Measurements from ENCODE around the gene KLHL20. TPM values are rescaled to one million over a fixed set of nuclear protein-coding genes. Genes with fewer than 3 reads are reported as not detected.
"Not testable (repeated sequence)": the region's sequence is repeated elsewhere in the genome, so short reads cannot be mapped to it uniquely, and the experiment has no call there.

KLHL20 gene
- total and polyA plus RNA-seq, 9 donors: 15.4 to 27.8 (median 23.4) TPM

DNA sequence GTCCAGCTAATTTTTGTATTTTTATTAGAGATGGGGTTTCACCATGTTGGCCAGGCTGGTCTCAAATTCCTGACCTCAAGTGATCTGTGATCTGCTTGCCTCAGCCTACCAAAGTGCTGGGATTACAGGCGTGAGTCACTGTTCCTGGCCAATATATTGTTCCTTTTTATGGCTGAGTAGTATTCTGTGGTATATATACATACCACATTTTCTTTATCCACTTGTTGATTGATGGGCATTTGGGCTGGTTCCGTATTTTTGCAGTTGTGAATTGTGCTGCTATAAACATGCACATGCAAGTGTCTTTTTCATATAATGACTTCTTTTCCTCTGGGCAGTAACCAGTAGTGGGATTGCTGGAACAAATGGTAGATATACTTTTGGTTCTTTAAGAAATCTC lies 21.3 kb downstream of the KLHL20 start:
- DNase-seq; H3K4me1 ChIP-seq (ENCODE audit: control insufficient read depth, insufficient read depth, low read length); H3K27ac ChIP-seq (ENCODE audit: low read length); H3K27me3 ChIP-seq (ENCODE audit: control insufficient read depth, insufficient read depth, low read length); H3K4me3 ChIP-seq (ENCODE audit: low read length): not testable (repeated sequence)
- no CpG with 5 or more reads among the region's 2 CpGs for WGBS (ENCODE audit: insufficient coverage)
- peaks cover 13% of the 10 kb centered on the region for H3K9me3 ChIP-seq (replicated peaks; ENCODE audit: control insufficient read depth, low read depth, low read length)
- H3K36me3 ChIP-seq (ENCODE audit: control insufficient read depth, insufficient read depth, low read length): peaks cover 17% of the 10 kb centered on the region

DNA sequence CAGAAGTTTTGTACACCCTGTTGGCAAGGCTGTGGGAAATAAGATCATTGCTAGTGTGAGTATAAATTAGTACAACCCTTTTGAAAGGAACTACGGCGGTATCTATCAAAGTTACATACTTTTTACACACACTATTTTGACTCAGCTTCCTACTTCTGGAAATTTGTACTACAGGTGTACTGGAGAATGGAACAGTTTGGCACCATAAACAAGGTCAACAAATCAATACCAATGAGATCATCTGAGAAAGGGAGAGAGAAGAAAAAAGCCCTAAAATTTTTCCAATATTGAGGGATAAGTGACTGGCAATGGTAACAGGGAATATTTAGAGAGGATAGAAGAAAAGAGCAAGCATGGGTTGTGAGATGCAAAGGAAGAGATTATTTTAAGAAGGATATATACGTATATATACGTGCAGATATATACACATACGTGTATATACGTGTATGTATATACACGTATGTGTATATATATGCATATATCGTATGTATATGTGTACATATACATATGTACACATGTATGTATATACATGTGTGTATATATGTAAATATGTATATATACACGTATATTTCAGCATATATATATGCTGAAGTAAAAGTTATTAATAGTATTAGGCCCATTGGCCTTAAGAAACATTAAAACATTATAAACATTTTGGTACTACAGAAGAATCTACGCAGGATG lies 27.6 kb downstream of the KLHL20 start:
- Histone ChIP-seq H3K27ac (ENCODE audit: low read length) (no peak overlapping the region), H3K4me1 (ENCODE audit: control insufficient read depth, insufficient read depth, low read length) (no peaks in the 10 kb centered on the region), H3K9me3 (replicated peaks; ENCODE audit: control insufficient read depth, low read depth, low read length) (peaks cover 7% of the 10 kb centered on the region), H3K4me3 (ENCODE audit: low read length) (no peak overlapping the region), H3K36me3 (ENCODE audit: control insufficient read depth, insufficient read depth, low read length) (peaks cover 4% of the 10 kb centered on the region), H3K27me3 (ENCODE audit: control insufficient read depth, insufficient read depth, low read length) (no peaks in the 10 kb centered on the region)
- no peak for DNase-seq
- no CpG with 5 or more reads among the region's 10 CpGs for WGBS (ENCODE audit: insufficient coverage)

GRCh38 chr1:173744651-173745050 lies 29.9 kb downstream of the KLHL20 start:
- no peak for DNase-seq
- Histone ChIP-seq H3K27ac (ENCODE audit: low read length) (no peak overlapping the region), H3K4me1 (ENCODE audit: control insufficient read depth, insufficient read depth, low read length) (no peaks in the 10 kb centered on the region), H3K4me3 (ENCODE audit: low read length) (no peak overlapping the region), H3K9me3 (replicated peaks; ENCODE audit: control insufficient read depth, low read depth, low read length) (peaks cover 5% of the 10 kb centered on the region), H3K36me3 (ENCODE audit: control insufficient read depth, insufficient read depth, low read length) (peaks cover 4% of the 10 kb centered on the region), H3K27me3 (ENCODE audit: control insufficient read depth, insufficient read depth, low read length) (no peaks in the 10 kb centered on the region)
- no CpG with 5 or more reads among the region's 2 CpGs for WGBS (ENCODE audit: insufficient coverage)

GRCh38 chr1:173749137-173749536 lies 34.4 kb downstream of the KLHL20 start:
- Histone ChIP-seq H3K27me3 (ENCODE audit: control insufficient read depth, insufficient read depth, low read length) (no peaks in the 10 kb centered on the region), H3K9me3 (replicated peaks; ENCODE audit: control insufficient read depth, low read depth, low read length) (no peaks in the 10 kb centered on the region), H3K4me1 (ENCODE audit: control insufficient read depth, insufficient read depth, low read length) (no peaks in the 10 kb centered on the region), H3K36me3 (ENCODE audit: control insufficient read depth, insufficient read depth, low read length) (peaks cover 13% of the 10 kb centered on the region), H3K27ac (ENCODE audit: low read length) (no peak overlapping the region), H3K4me3 (ENCODE audit: low read length) (no peak overlapping the region)
- no peak for DNase-seq
- WGBS (ENCODE audit: insufficient coverage): no CpG with 5 or more reads among the region's 4 CpGs

DNA sequence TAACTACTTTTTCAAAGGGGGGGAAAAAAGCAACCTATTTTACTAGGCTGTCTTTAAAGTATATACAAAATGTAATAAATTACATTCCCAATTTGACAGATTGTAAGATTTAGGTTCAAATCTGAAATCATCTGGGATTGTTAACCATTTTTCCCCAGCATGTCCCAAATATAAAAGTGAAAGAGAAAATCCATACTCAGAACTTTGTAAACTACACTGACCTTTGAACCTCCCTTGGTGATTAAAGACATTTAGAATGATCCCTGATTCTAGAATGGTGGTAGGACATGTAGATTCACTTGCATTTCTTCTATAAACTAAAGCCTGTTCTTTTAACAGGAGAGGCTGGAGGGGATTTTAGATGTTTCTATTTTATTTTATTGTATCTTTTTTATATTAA lies 39.0 kb downstream of the KLHL20 start:
- Histone ChIP-seq H3K4me1 (ENCODE audit: control insufficient read depth, insufficient read depth, low read length) (no peaks in the 10 kb centered on the region), H3K27ac (ENCODE audit: low read length) (no peak overlapping the region), H3K36me3 (ENCODE audit: control insufficient read depth, insufficient read depth, low read length) (peaks cover 42% of the 10 kb centered on the region), H3K27me3 (ENCODE audit: control insufficient read depth, insufficient read depth, low read length) (no peaks in the 10 kb centered on the region), H3K9me3 (replicated peaks; ENCODE audit: control insufficient read depth, low read depth, low read length) (no peaks in the 10 kb centered on the region), H3K4me3 (ENCODE audit: low read length) (no peak overlapping the region)
- DNase-seq: no peak

DNA sequence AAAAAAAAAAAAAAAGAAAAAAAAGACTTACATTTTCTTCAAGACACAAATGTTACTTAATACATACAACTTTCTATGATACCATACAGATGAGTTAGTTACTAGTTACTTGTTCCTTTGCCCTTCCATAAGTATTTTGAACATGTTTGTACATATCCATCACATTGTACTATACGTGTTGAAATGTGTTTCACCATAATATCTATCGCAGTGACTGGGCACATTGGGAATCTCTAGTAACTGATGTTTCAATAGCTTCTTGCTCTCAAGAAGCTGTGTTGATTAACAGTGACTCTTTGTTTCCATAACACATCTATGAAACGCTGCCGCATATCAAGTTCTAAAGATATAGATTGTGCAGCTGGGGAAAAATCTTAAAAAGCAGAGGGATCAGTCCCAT lies 42.9 kb downstream of the KLHL20 start:
- H3K4me3 ChIP-seq (ENCODE audit: low read length): no peak overlapping the region
- H3K4me1 ChIP-seq (ENCODE audit: control insufficient read depth, insufficient read depth, low read length): no peaks in the 10 kb centered on the region
- peaks cover 44% of the 10 kb centered on the region for H3K36me3 ChIP-seq (ENCODE audit: control insufficient read depth, insufficient read depth, low read length)
- DNase-seq: no peak
- peaks cover 8% of the 10 kb centered on the region for H3K9me3 ChIP-seq (replicated peaks; ENCODE audit: control insufficient read depth, low read depth, low read length)
- H3K27me3 ChIP-seq (ENCODE audit: control insufficient read depth, insufficient read depth, low read length): no peaks in the 10 kb centered on the region
- no peak overlapping the region for H3K27ac ChIP-seq (ENCODE audit: low read length)
- no CpG with 5 or more reads among the region's 4 CpGs for WGBS (ENCODE audit: insufficient coverage)

GRCh38 chr1:173758110-173758509 lies 43.3 kb downstream of the KLHL20 start:
- Histone ChIP-seq H3K36me3 (ENCODE audit: control insufficient read depth, insufficient read depth, low read length) (peaks cover 40% of the 10 kb centered on the region), H3K27me3 (ENCODE audit: control insufficient read depth, insufficient read depth, low read length) (no peaks in the 10 kb centered on the region), H3K9me3 (replicated peaks; ENCODE audit: control insufficient read depth, low read depth, low read length) (peaks cover 8% of the 10 kb centered on the region), H3K4me3 (ENCODE audit: low read length) (no peak overlapping the region), H3K4me1 (ENCODE audit: control insufficient read depth, insufficient read depth, low read length) (no peaks in the 10 kb centered on the region), H3K27ac (ENCODE audit: low read length) (no peak overlapping the region)
- no peak for DNase-seq
- 95% methylated on average over 3 of the region's 7 CpGs for WGBS (ENCODE audit: insufficient coverage)

DNA sequence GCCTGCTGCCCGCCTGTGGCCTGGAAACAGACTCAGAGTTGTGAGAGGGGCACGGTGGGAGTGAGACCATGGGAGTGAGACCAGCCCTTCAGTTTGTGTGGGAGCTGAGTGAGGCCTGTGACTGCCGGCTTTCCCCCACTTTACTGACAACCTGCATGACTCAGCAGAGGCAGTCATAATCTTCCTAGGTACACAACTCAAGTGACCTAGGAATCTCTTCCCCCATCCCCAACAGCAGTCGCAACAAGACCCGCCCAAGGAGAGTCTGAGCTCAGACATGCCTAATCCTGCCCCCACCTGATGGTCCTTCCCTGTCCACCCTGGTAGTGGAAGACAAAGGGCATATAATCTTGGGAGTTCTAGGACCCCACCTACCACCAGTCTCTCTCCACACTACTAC lies 44.2 kb downstream of the KLHL20 start:
- Histone ChIP-seq H3K27me3 (ENCODE audit: control insufficient read depth, insufficient read depth, low read length) (no peaks in the 10 kb centered on the region), H3K36me3 (ENCODE audit: control insufficient read depth, insufficient read depth, low read length) (peaks cover 37% of the 10 kb centered on the region), H3K27ac (ENCODE audit: low read length) (no peak overlapping the region), H3K9me3 (replicated peaks; ENCODE audit: control insufficient read depth, low read depth, low read length) (peaks cover 8% of the 10 kb centered on the region), H3K4me1 (ENCODE audit: control insufficient read depth, insufficient read depth, low read length) (no peaks in the 10 kb centered on the region), H3K4me3 (ENCODE audit: low read length) (no peak overlapping the region)
- no peak for DNase-seq
- WGBS (ENCODE audit: insufficient coverage): no CpG with 5 or more reads among the region's 5 CpGs

- H3K36me3 ChIP-seq (ENCODE audit: control insufficient read depth, insufficient read depth, low read length); H3K9me3 ChIP-seq (replicated peaks; ENCODE audit: control insufficient read depth, low read depth, low read length); H3K27me3 ChIP-seq (ENCODE audit: control insufficient read depth, insufficient read depth, low read length); H3K27ac ChIP-seq (ENCODE audit: low read length); DNase-seq; H3K4me1 ChIP-seq (ENCODE audit: control insufficient read depth, insufficient read depth, low read length); H3K4me3 ChIP-seq (ENCODE audit: low read length): not testable (repeated sequence)
- 100% methylated on average over 2 of the region's 6 CpGs for WGBS (ENCODE audit: insufficient coverage)
Observed at GRCh38 chr1:173764331-173764730, 49.5 kb downstream of the KLHL20 start.

GRCh38 chr1:173768206-173768605 lies 53.4 kb downstream of the KLHL20 start:
- Histone ChIP-seq H3K4me1 (ENCODE audit: control insufficient read depth, insufficient read depth, low read length) (no peaks in the 10 kb centered on the region), H3K27me3 (ENCODE audit: control insufficient read depth, insufficient read depth, low read length) (no peaks in the 10 kb centered on the region), H3K27ac (ENCODE audit: low read length) (no peak overlapping the region), H3K4me3 (ENCODE audit: low read length) (no peak overlapping the region), H3K9me3 (replicated peaks; ENCODE audit: control insufficient read depth, low read depth, low read length) (no peaks in the 10 kb centered on the region), H3K36me3 (ENCODE audit: control insufficient read depth, insufficient read depth, low read length) (peaks cover 4% of the 10 kb centered on the region)
- DNase-seq: no peak
- WGBS (ENCODE audit: insufficient coverage): no CpG with 5 or more reads among the region's 2 CpGs

DNA sequence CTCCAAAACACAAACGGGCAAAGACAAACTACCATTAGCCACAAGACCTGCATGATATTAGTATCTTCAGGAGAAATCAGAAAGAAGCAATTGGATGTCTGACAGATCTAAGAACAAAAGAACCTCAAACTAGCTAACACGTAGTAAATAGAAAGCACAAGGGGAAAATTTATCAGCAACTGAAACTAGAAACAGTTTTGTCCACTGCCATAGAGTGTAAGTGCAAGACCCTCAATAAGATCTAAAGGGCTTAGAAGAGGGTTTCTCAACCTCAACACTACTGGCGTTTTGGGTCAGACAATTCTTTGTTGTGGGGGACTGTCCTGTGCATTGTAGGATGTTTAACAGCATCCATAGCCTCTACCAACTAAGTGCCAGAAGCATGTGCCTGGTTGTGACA lies 54.0 kb downstream of the KLHL20 start:
- DNase-seq: no peak
- WGBS (ENCODE audit: insufficient coverage): no CpG with 5 or more reads among the region's 3 CpGs
- Histone ChIP-seq H3K4me3 (ENCODE audit: low read length) (no peak overlapping the region), H3K4me1 (ENCODE audit: control insufficient read depth, insufficient read depth, low read length) (no peaks in the 10 kb centered on the region), H3K36me3 (ENCODE audit: control insufficient read depth, insufficient read depth, low read length) (peaks cover 4% of the 10 kb centered on the region), H3K27me3 (ENCODE audit: control insufficient read depth, insufficient read depth, low read length) (no peaks in the 10 kb centered on the region), H3K9me3 (replicated peaks; ENCODE audit: control insufficient read depth, low read depth, low read length) (no peaks in the 10 kb centered on the region), H3K27ac (ENCODE audit: low read length) (no peak overlapping the region)

Data from muscle of leg (tissue), 11 donors.